Calu3 (cell line): ENCODE measurements around the gene MEP1A. TPM values are rescaled to one million over a fixed set of nuclear protein-coding genes. Genes with fewer than 3 reads are reported as not detected.
"Not testable (repeated sequence)": the region's sequence is repeated elsewhere in the genome, so short reads cannot be mapped to it uniquely, and the experiment has no call there.

Experiments used
- BruUV-seq: library from RNA; stranded (reverse); fragments of 400-500 nt; replicated peaks from 2 replicates; lab custom pipeline; 2021; lab: Mats Ljungman, UMichigan
- CTCF ChIA-PET: fragments of 300-600 bp; sonication (Branson Sonifier 250); formaldehyde crosslinking; loops from one replicate; lab custom pipeline; 2022; ENCODE audit warnings: antibody characterized with exemption; lab: Charles Lee
- DNase-seq: peaks from one replicate; pipeline ENCODE4 v3.0.0; 2022
- H3K27ac Mint-ChIP-seq: one replicate; pipeline ENCODE4 v1.8.0; 2022; ENCODE audit warnings: mixed read lengths; ENCODE audit not compliant: unreplicated experiment
- H3K27me3 Mint-ChIP-seq: one replicate; pipeline ENCODE4 v1.8.0; 2022; ENCODE audit warnings: mixed read lengths; ENCODE audit not compliant: unreplicated experiment
- H3K36me3 Mint-ChIP-seq: one replicate; pipeline ENCODE4 v1.8.0; 2022; ENCODE audit warnings: mild to moderate bottlenecking, moderate library complexity, mixed read lengths; ENCODE audit not compliant: insufficient read depth, unreplicated experiment
- H3K4me1 Mint-ChIP-seq: one replicate; pipeline ENCODE4 v1.8.0; 2022; ENCODE audit warnings: mild to moderate bottlenecking, low read depth, mixed read lengths; ENCODE audit not compliant: unreplicated experiment
- H3K4me3 Mint-ChIP-seq: one replicate; pipeline ENCODE4 v1.8.0; 2022; ENCODE audit warnings: mild to moderate bottlenecking, low read depth, moderate library complexity, mixed read lengths; ENCODE audit not compliant: unreplicated experiment
- H3K9me3 Mint-ChIP-seq: one replicate; pipeline ENCODE4 v1.8.0; 2022; ENCODE audit warnings: low read depth, mixed read lengths; ENCODE audit not compliant: unreplicated experiment
- CTCF ChIP-seq: fragments of 200-600 bp; IDR thresholded peaks from one replicate; pipeline ENCODE4 v1.8.0; 2022; ENCODE audit warnings: antibody characterized with exemption; ENCODE audit not compliant: unreplicated experiment
- intact Hi-C: fragments of 100-400 bp; cut with micrococcal nuclease; formaldehyde crosslinking; loops from one replicate; pipeline ENCODE4 v1.10.0; 2022; ENCODE audit not compliant: unreplicated experiment
- total RNA-seq: library from RNA; stranded (reverse); gene quantifications from 2 replicates; pipeline ENCODE4 v1.2.3, GENCODE V29; 2022

Gene MEP1A
- total RNA-seq, 1 experiment from 2014 or later = not detected

- no peak overlapping the region for H3K27ac Mint-ChIP-seq
- no peak for DNase-seq
- intact Hi-C loops = no loop called here
- no peak overlapping the region for H3K4me3 Mint-ChIP-seq
- no TSS peak for BruUV-seq
- no peak for TF ChIP-seq CTCF
- no peaks in the 10 kb centered on the region for H3K36me3 Mint-ChIP-seq
- no peaks in the 10 kb centered on the region for H3K9me3 Mint-ChIP-seq
- H3K27me3 Mint-ChIP-seq = no peaks in the 10 kb centered on the region
- CTCF ChIA-PET = no interaction called here
- H3K4me1 Mint-ChIP-seq = peaks cover 25% of the 10 kb centered on the region
Observed at GRCh38 chr6:46821458-46821881, 28.3 kb downstream of the MEP1A start.

- no TSS peak for BruUV-seq
- DNase-seq = no peak
- Mint-ChIP-seq H3K9me3 (no peaks in the 10 kb centered on the region), H3K36me3 (no peaks in the 10 kb centered on the region), H3K27me3 (no peaks in the 10 kb centered on the region), H3K4me3 (no peak overlapping the region), H3K4me1 (no peaks in the 10 kb centered on the region), H3K27ac (no peak overlapping the region)
- intact Hi-C loops = no loop called here
- no peak for TF ChIP-seq CTCF
- CTCF ChIA-PET = no interaction called here
Observed at GRCh38 chr6:46828939-46829338, 35.8 kb downstream of the MEP1A start.

- CTCF ChIA-PET = no interaction called here
- H3K27me3 Mint-ChIP-seq = no peaks in the 10 kb centered on the region
- H3K36me3 Mint-ChIP-seq = no peaks in the 10 kb centered on the region
- no TSS peak for BruUV-seq
- H3K4me3 Mint-ChIP-seq = no peak overlapping the region
- no peak for TF ChIP-seq CTCF
- H3K4me1 Mint-ChIP-seq = no peaks in the 10 kb centered on the region
- no peak overlapping the region for H3K27ac Mint-ChIP-seq
- H3K9me3 Mint-ChIP-seq = no peaks in the 10 kb centered on the region
- intact Hi-C loops = loop anchor here (5.0 kb wide), 1 partner anchor 116 kb away; no protein-coding TSS in a partner anchor
- DNase-seq = no peak
Observed at GRCh38 chr6:46832816-46833215, 39.6 kb downstream of the MEP1A start.

DNA sequence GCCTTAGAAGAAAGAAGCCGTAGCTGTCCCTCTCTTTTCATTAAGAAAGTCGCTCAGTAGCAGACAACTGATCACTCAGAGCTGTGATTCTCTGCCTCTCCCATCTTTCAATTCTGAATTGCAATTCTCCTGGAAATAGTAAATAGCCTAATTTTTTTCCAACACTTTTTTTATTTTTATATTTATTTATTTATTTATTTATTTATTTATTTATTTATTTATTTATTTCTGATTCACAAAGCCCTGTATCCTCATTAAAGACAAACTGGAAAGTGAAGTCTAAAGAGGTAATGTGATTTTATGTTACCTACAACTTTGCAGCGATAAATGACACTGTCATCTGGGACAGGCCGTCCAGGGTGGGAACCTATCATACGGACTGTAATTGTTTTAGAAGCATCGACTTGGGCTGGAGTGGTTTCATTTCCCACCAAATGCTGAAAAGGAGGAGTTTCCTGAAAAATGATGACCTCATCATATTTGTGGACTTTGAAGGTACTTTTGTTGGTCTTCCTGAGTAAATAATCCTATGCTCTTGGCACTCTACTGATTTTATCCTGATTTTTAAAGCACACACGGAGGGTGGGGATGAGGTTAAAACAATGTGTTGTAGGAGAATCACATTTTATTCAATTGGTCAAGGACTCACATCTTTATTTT is 41.2 kb downstream of the MEP1A start:
- intact Hi-C loops = loop anchor here (5.0 kb wide), 1 partner anchor 117 kb away; no protein-coding TSS in a partner anchor

DNA sequence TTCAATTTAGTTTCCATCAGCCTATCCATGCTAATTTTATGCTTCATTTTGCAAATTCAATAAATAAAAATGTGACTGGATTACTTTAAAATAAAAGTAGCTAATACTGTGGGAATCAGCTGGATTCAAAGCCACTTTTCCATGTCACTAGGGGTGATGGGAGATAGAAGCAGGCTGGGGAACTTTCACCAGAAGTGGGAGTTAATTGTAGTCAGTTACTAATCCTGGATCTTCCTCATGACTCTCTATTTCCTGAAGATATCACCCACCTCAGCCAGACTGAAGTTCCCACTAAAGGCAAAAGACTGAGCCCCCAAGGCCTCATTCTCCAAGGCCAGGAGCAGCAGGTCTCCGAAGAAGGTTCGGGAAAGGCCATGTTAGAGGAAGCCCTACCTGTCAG is 41.8 kb downstream of the MEP1A start:
- H3K27ac Mint-ChIP-seq, H3K27me3 Mint-ChIP-seq, H3K4me1 Mint-ChIP-seq, H3K36me3 Mint-ChIP-seq, CTCF ChIA-PET, DNase-seq, H3K9me3 Mint-ChIP-seq, H3K4me3 Mint-ChIP-seq, BruUV-seq: not testable (repeated sequence)
- intact Hi-C loops = loop anchor here (5.0 kb wide), 1 partner anchor 118 kb away; no protein-coding TSS in a partner anchor

More for the DNA sequence above, 41.2 kb downstream of the MEP1A start:
- H3K27ac Mint-ChIP-seq, H3K4me3 Mint-ChIP-seq, H3K36me3 Mint-ChIP-seq, H3K27me3 Mint-ChIP-seq, DNase-seq, H3K4me1 Mint-ChIP-seq, H3K9me3 Mint-ChIP-seq, BruUV-seq, CTCF ChIA-PET: not testable (repeated sequence)
